Liver (tissue), 9 donors: Measurements from ENCODE around the gene KNOP1. TPM values are rescaled to one million over a fixed set of nuclear protein-coding genes. Genes with fewer than 3 reads are reported as not detected.

Experiments used
- DNase-seq: peaks from one replicate; pipeline ENCODE4 v3.0.0-alpha.2; 2017; ENCODE audit warnings: low spot score
- H3K27ac ChIP-seq, 2 donors: one replicate each; pipeline ENCODE4 v1.7.0; 2013; ENCODE audit warnings: inconsistent platforms in 2 of 2, low read length in 2 of 2, control low read depth in 1 of 2, low read depth in 1 of 2, mild to moderate bottlenecking in 1 of 2
- H3K27me3 ChIP-seq, 4 donors: one replicate each; pipeline versions ENCODE4 v1.6.1 to v1.7.0; 2013; ENCODE audit warnings: low read length in 3 of 4, inconsistent platforms in 1 of 4, mild to moderate bottlenecking in 1 of 4, moderate library complexity in 1 of 4; ENCODE audit not compliant: control insufficient read depth in 4 of 4, insufficient read depth in 4 of 4
- H3K36me3 ChIP-seq, 4 donors: one replicate each; pipeline versions ENCODE4 v1.6.1 to v1.7.0; 2013; ENCODE audit warnings: low read length in 3 of 4, mild to moderate bottlenecking in 3 of 4, low read depth in 1 of 4, moderate library complexity in 1 of 4; ENCODE audit not compliant: control insufficient read depth in 4 of 4, insufficient read depth in 3 of 4
- H3K4me1 ChIP-seq, 4 donors: one replicate each; pipeline versions ENCODE4 v1.6.1 to v1.7.0; 2013; ENCODE audit warnings: low read length in 3 of 4, mild to moderate bottlenecking in 3 of 4, moderate library complexity in 1 of 4; ENCODE audit not compliant: control insufficient read depth in 4 of 4, insufficient read depth in 4 of 4
- H3K4me3 ChIP-seq, 3 donors: one replicate each; pipeline versions ENCODE4 v1.6.1 to v1.7.0; 2013; ENCODE audit warnings: low read length in 3 of 3, control low read depth in 1 of 3, low read depth in 1 of 3, mild to moderate bottlenecking in 1 of 3
- H3K9ac ChIP-seq, 2 donors: one replicate each; pipeline ENCODE4 v1.7.0; 2013; ENCODE audit warnings: low read length in 2 of 2, mild to moderate bottlenecking in 2 of 2, moderate library complexity in 2 of 2, control low read depth in 1 of 2, low read depth in 1 of 2
- H3K9me3 ChIP-seq, 4 donors: one replicate each; pipeline versions ENCODE4 v1.6.1 to v1.7.0; 2013; ENCODE audit warnings: low read length in 3 of 4; ENCODE audit not compliant: control insufficient read depth in 4 of 4
- ATF3 ChIP-seq: IDR thresholded peaks from 2 replicates; pipeline ENCODE4 v1.6.1; 2016; ENCODE audit warnings: antibody characterized with exemption
- CTCF ChIP-seq: fragments of 150-350 bp; IDR thresholded peaks from 2 replicates; pipeline ENCODE4 v1.5.1; 2017; ENCODE audit warnings: improper control_type of control experiment, low read depth, low read length; ENCODE audit not compliant: missing input control
- EGR1 ChIP-seq, 2 donors: IDR thresholded peaks; 2 replicates each; pipeline ENCODE4 v1.6.1; 2016 to 2018; ENCODE audit warnings: antibody characterized with exemption in 2 of 2, low read depth in 2 of 2
- FOXA1 ChIP-seq: IDR thresholded peaks from 2 replicates; pipeline ENCODE4 v1.6.1; 2016; ENCODE audit warnings: antibody characterized with exemption
- FOXA2 ChIP-seq: IDR thresholded peaks from 2 replicates; pipeline ENCODE4 v1.6.1; 2016; ENCODE audit warnings: antibody characterized with exemption
- GABPA ChIP-seq, 2 donors: IDR thresholded peaks in 1 of 2; conservative IDR thresholded peaks in 1 of 2; 2 replicates each; pipeline ENCODE4 v1.6.1; 2016; ENCODE audit warnings: antibody characterized with exemption in 2 of 2, mild to moderate bottlenecking in 1 of 2, moderate library complexity in 1 of 2
- HNF4A ChIP-seq, 2 donors: conservative IDR thresholded peaks; 2 replicates each; pipeline ENCODE4 v1.6.1; 2016; ENCODE audit warnings: antibody characterized with exemption in 2 of 2, mild to moderate bottlenecking in 2 of 2
- HNF4G ChIP-seq: IDR thresholded peaks from 2 replicates; pipeline ENCODE4 v1.6.1; 2016; ENCODE audit warnings: antibody characterized with exemption
- JUND ChIP-seq, 2 donors: IDR thresholded peaks; 2 replicates each; pipeline ENCODE4 v1.6.1; 2016; ENCODE audit warnings: antibody characterized with exemption in 2 of 2
- NR2F2 ChIP-seq: IDR thresholded peaks from 2 replicates; pipeline ENCODE4 v1.6.1; 2016; ENCODE audit warnings: antibody characterized with exemption
- RAD21 ChIP-seq, 2 donors: IDR thresholded peaks; 2 replicates each; pipeline ENCODE4 v1.6.1; 2016; ENCODE audit warnings: antibody characterized with exemption in 2 of 2, mild to moderate bottlenecking in 2 of 2
- SP1 ChIP-seq: IDR thresholded peaks from 2 replicates; pipeline ENCODE4 v1.6.1; 2018; ENCODE audit warnings: antibody characterized with exemption, mild to moderate bottlenecking
- TAF1 ChIP-seq: conservative IDR thresholded peaks from 2 replicates; pipeline ENCODE4 v1.6.1; 2016; ENCODE audit warnings: antibody characterized with exemption, mild to moderate bottlenecking
- ZBTB33 ChIP-seq: IDR thresholded peaks from 2 replicates; pipeline ENCODE4 v1.6.1; 2016; ENCODE audit warnings: antibody characterized with exemption
- WGBS: extraction: QIAGEN DNeasy Blood & Tissue Kit; methylation state at CpG from one replicate; pipeline ENCODE4 v1.1.7; 2013; 5-methylcytosine and 5-hydroxymethylcytosine counted together
- polyA plus RNA-seq, 2 donors: library from polyadenylated mRNA; stranded (reverse) in 1 of 2; unstranded in 1 of 2; fragments of 200-250 nt in 1 of 2; fragments of >200 nt in 1 of 2; fragmentation: Nextera tagmentation in 1 of 2; extraction: Ambion mirVana in 1 of 2; gene quantifications; one replicate each; pipeline versions ENCODE4 v1.2.1 to v1.2.3, GENCODE V29; 2013 to 2015
- total RNA-seq, 2 donors: library from RNA; depleted of rRNA; stranded (reverse); fragments of >200 nt; gene quantifications; one replicate each; pipeline ENCODE4 v1.2.3, GENCODE V29; 2014
- TF ChIP-seq, protein P1 (sequence below): IDR thresholded peaks from 2 replicates; pipeline ENCODE4 v1.6.1; 2016; ENCODE audit warnings: antibody characterized with exemption
- TF ChIP-seq, protein P2 (sequence below): IDR thresholded peaks from 2 replicates; pipeline ENCODE4 v1.6.1; 2016; ENCODE audit warnings: antibody characterized with exemption, mild to moderate bottlenecking
- donor health status: healthy.
- donor health status: healthy.
- donor health status: healthy.
- donor health status: healthy.
- donor health status: healthy.

The KNOP1 gene
- total and polyA plus RNA-seq, 4 donors: 4.1 to 6.7 (median 5.7) TPM

DNA sequence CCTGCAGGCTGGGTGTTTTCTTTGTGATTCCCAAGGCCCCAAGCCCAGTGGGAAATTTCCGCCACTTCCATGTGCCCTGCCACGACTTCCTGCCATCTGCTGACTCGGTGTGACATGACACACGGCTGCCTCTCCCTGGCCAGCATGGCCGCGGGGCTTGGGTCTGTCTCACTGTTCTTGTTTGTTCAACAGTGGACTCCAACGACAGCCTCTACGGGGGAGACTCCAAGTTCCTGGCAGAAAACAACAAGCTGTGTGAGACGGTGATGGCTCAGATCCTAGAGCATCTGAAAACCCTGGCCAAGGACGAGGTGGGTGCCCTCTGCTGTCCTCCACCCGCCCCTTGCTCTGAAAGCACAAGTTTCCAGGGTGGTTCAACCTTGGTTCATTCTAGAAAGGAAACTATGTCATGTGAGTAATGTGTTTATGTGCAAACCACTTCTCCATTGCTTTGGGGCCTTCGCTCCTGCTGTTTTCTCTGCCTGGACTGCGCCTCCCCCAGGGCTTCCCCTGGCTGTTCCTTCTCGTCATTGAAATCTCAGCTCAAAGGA lies 26.8 kb downstream of the KNOP1 start:
- no peaks in the 10 kb centered on the region for H3K27me3 ChIP-seq
- 82% methylated on average over 14 of the region's 14 CpGs for WGBS
- no peak overlapping the region for H3K4me3 ChIP-seq
- no peak for DNase-seq
- peaks cover 3 to 21% (median 8%) of the 10 kb centered on the region in 4 donors for H3K36me3 ChIP-seq
- no peak overlapping the region for H3K27ac ChIP-seq
- H3K9me3 ChIP-seq: no peaks in the 10 kb centered on the region
- TF ChIP-seq HNF4G (no peak), JUND (IDR thresholded peaks at IDR 0.05) (no peak), ATF3 (no peak), TAF1 (no peak), HNF4A (conservative IDR thresholded peaks at IDR 0.05) (no peak), GABPA (IDR thresholded peaks at IDR 0.05 in 1 of 2, conservative IDR thresholded peaks at IDR 0.05 in 1 of 2) (no peak), SP1 (no peak), RAD21 (IDR thresholded peaks at IDR 0.05) (no peak), FOXA1 (no peak), CTCF (no peak), FOXA2 (no peak), ZBTB33 (no peak), NR2F2 (no peak), EGR1 (IDR thresholded peaks at IDR 0.05; ENCODE audit: low read depth in 2 of 2) (no peak)
- TF ChIP-seq, protein P1, sequence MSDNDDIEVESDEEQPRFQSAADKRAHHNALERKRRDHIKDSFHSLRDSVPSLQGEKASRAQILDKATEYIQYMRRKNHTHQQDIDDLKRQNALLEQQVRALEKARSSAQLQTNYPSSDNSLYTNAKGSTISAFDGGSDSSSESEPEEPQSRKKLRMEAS: no peak
- TF ChIP-seq, protein P2, sequence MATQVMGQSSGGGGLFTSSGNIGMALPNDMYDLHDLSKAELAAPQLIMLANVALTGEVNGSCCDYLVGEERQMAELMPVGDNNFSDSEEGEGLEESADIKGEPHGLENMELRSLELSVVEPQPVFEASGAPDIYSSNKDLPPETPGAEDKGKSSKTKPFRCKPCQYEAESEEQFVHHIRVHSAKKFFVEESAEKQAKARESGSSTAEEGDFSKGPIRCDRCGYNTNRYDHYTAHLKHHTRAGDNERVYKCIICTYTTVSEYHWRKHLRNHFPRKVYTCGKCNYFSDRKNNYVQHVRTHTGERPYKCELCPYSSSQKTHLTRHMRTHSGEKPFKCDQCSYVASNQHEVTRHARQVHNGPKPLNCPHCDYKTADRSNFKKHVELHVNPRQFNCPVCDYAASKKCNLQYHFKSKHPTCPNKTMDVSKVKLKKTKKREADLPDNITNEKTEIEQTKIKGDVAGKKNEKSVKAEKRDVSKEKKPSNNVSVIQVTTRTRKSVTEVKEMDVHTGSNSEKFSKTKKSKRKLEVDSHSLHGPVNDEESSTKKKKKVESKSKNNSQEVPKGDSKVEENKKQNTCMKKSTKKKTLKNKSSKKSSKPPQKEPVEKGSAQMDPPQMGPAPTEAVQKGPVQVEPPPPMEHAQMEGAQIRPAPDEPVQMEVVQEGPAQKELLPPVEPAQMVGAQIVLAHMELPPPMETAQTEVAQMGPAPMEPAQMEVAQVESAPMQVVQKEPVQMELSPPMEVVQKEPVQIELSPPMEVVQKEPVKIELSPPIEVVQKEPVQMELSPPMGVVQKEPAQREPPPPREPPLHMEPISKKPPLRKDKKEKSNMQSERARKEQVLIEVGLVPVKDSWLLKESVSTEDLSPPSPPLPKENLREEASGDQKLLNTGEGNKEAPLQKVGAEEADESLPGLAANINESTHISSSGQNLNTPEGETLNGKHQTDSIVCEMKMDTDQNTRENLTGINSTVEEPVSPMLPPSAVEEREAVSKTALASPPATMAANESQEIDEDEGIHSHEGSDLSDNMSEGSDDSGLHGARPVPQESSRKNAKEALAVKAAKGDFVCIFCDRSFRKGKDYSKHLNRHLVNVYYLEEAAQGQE: no peak
- no peak overlapping the region for H3K9ac ChIP-seq
- no peaks in the 10 kb centered on the region for H3K4me1 ChIP-seq

- no peaks in the 10 kb centered on the region for H3K27me3 ChIP-seq
- no peak overlapping the region for H3K27ac ChIP-seq
- no peaks in the 10 kb centered on the region for H3K4me1 ChIP-seq
- H3K9me3 ChIP-seq: no peaks in the 10 kb centered on the region
- DNase-seq: no peak
- no peak for TF ChIP-seq NR2F2
- H3K4me3 ChIP-seq: no peak overlapping the region
- WGBS: 88% methylated on average over 4 of the region's 4 CpGs
- no peak overlapping the region for H3K9ac ChIP-seq
- peaks cover 6 to 23% (median 9%) of the 10 kb centered on the region in 4 donors for H3K36me3 ChIP-seq
Measured at GRCh38 chr16:19690196-19690595, 27.8 kb downstream of the KNOP1 start.
